ENCODE results near the gene CTU1.

The CTU1 gene

GRCh38 chr19:51094696-51095279, 13.4 kb downstream of the CTU1 start:
- DNase-seq (ENCODE audit: low read depth) = peak; percentile 48
- peak; percentile 65 for TF ChIP-seq CTCF (IDR thresholded peaks at IDR 0.05; ENCODE audit: low read depth, low read length)
- TF ChIP-seq MAX (IDR thresholded peaks at IDR 0.05; ENCODE audit: low read depth, low read length) = no peak
- H3K4me3 ChIP-seq (ENCODE audit: low read depth, low read length) = no peak overlapping the region

GRCh38 chr19:51093510-51094345, 14.5 kb downstream of the CTU1 start:
- no peak for DNase-seq (ENCODE audit: low read depth)
- H3K4me3 ChIP-seq (ENCODE audit: low read depth, low read length) = no peak overlapping the region
- TF ChIP-seq MYC (IDR thresholded peaks at IDR 0.05; ENCODE audit: low read depth, low read length) = no peak
- no peak for TF ChIP-seq POLR2A (IDR thresholded peaks at IDR 0.05; ENCODE audit: extremely low read depth, insufficient read length)
- no peak for TF ChIP-seq CTCF (IDR thresholded peaks at IDR 0.05; ENCODE audit: low read depth, low read length)
- TF ChIP-seq MAX (IDR thresholded peaks at IDR 0.05; ENCODE audit: low read depth, low read length) = no peak

- DNase-seq (ENCODE audit: low read depth) = no peak
- no peak overlapping the region for H3K4me3 ChIP-seq (ENCODE audit: low read depth, low read length)
- no peak for TF ChIP-seq POLR2A (IDR thresholded peaks at IDR 0.05; ENCODE audit: extremely low read depth, insufficient read length)
- no peak for TF ChIP-seq CTCF (IDR thresholded peaks at IDR 0.05; ENCODE audit: low read depth, low read length)
These were observed 15.1 kb downstream of the CTU1 start for GRCh38 chr19:51093101-51093500.

GRCh38 chr19:51091895-51092873, 16.0 kb downstream of the CTU1 start:
- no peak overlapping the region for H3K4me3 ChIP-seq (ENCODE audit: low read depth, low read length)
- TF ChIP-seq MAX (IDR thresholded peaks at IDR 0.05; ENCODE audit: low read depth, low read length) (no peak), CTCF (IDR thresholded peaks at IDR 0.05; ENCODE audit: low read depth, low read length) (no peak), POLR2A (IDR thresholded peaks at IDR 0.05; ENCODE audit: extremely low read depth, insufficient read length) (no peak), MYC (IDR thresholded peaks at IDR 0.05; ENCODE audit: low read depth, low read length) (no peak)
- no peak for DNase-seq (ENCODE audit: low read depth)

- H3K4me3 ChIP-seq (ENCODE audit: low read depth, low read length) = no peak overlapping the region
- TF ChIP-seq MAX (IDR thresholded peaks at IDR 0.05; ENCODE audit: low read depth, low read length) (no peak), POLR2A (IDR thresholded peaks at IDR 0.05; ENCODE audit: extremely low read depth, insufficient read length) (no peak), MYC (IDR thresholded peaks at IDR 0.05; ENCODE audit: low read depth, low read length) (no peak), CTCF (IDR thresholded peaks at IDR 0.05; ENCODE audit: low read depth, low read length) (no peak)
- no peak for DNase-seq (ENCODE audit: low read depth)
These were observed 17.1 kb downstream of the CTU1 start for GRCh38 chr19:51091126-51091525.
